Measurements from ENCODE around the gene VANGL2. TPM values are rescaled to one million over a fixed set of nuclear protein-coding genes. Genes with fewer than 3 reads are reported as not detected.

The VANGL2 gene
- polyA plus RNA-seq, 2 of the 4 experiments (the other 2 are of a cell fraction), result 3.9 to 4.1 TPM

DNA sequence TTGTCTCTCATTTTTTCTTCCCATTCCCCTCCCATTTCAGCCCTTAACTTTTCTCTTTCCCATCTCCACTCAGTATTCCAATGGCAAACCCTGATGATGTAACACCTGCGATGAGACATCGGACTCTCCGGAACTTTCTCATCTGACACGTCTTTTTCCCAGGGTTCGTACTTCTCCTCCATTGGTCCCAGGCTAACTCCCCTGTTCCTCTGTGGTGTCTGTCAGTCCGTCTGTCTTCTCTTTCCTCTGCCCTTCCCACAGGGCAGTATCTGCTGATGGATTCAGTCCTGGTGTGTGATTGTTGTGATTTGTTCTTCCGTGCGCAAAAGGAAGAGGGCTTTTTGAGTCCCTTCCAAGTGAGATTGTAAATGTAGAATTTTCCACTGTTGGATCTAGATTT, 27.7 kb downstream of the VANGL2 start:
- FAIRE-seq (no peak), DNase-seq (ENCODE audit: low read depth in 1 of 2, low spot score in 1 of 2) (no peak), ATAC-seq (no peak)
- ChIA-PET CTCF (interaction anchor here (0.6 to 7.1 kb wide), 18 partner anchors 9 to 212 kb away, joined by 3 to 115 read pairs (median 4); no protein-coding TSS in a partner anchor), POLR2A (no interaction called here)
- no peaks in the 10 kb centered on the region for H3K9me3 ChIP-seq
- no peak overlapping the region for H3K4me2 ChIP-seq
- no peaks in the 10 kb centered on the region for H3K4me1 ChIP-seq
- H3K4me3 ChIP-seq, result no peak overlapping the region
- 82% methylated on average over 8 of the region's 8 CpGs for WGBS (ENCODE audit: missing lambda C conversion rate)
- H3K27ac ChIP-seq, result no peak overlapping the region
- TF ChIP-seq, protein P1, sequence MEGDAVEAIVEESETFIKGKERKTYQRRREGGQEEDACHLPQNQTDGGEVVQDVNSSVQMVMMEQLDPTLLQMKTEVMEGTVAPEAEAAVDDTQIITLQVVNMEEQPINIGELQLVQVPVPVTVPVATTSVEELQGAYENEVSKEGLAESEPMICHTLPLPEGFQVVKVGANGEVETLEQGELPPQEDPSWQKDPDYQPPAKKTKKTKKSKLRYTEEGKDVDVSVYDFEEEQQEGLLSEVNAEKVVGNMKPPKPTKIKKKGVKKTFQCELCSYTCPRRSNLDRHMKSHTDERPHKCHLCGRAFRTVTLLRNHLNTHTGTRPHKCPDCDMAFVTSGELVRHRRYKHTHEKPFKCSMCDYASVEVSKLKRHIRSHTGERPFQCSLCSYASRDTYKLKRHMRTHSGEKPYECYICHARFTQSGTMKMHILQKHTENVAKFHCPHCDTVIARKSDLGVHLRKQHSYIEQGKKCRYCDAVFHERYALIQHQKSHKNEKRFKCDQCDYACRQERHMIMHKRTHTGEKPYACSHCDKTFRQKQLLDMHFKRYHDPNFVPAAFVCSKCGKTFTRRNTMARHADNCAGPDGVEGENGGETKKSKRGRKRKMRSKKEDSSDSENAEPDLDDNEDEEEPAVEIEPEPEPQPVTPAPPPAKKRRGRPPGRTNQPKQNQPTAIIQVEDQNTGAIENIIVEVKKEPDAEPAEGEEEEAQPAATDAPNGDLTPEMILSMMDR (IDR thresholded peaks at IDR 0.05), result no peak
- no peak for TF ChIP-seq ZC3H11A (IDR thresholded peaks at IDR 0.05)
- TF ChIP-seq, protein P2, sequence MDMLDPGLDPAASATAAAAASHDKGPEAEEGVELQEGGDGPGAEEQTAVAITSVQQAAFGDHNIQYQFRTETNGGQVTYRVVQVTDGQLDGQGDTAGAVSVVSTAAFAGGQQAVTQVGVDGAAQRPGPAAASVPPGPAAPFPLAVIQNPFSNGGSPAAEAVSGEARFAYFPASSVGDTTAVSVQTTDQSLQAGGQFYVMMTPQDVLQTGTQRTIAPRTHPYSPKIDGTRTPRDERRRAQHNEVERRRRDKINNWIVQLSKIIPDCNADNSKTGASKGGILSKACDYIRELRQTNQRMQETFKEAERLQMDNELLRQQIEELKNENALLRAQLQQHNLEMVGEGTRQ (IDR thresholded peaks at IDR 0.05), result no peak
- TF ChIP-seq RCOR1 (IDR thresholded peaks at IDR 0.05; ENCODE audit: low read depth, low read length), result no peak
- no peak for TF ChIP-seq FOSL2 (IDR thresholded peaks at IDR 0.05)
- no peak for TF ChIP-seq FOSL2 (CRISPR knock-in tag; IDR thresholded peaks at IDR 0.05)
- no peak for TF ChIP-seq MAZ (IDR thresholded peaks at IDR 0.05; ENCODE audit: borderline replicate concordance, low read depth, low read length)
- no peak for TF ChIP-seq RNF2 (IDR thresholded peaks at IDR 0.05; ENCODE audit: borderline replicate concordance, low read depth)
- TF ChIP-seq HDAC2 (IDR thresholded peaks at IDR 0.05), result no peak
- TF ChIP-seq, protein P3, sequence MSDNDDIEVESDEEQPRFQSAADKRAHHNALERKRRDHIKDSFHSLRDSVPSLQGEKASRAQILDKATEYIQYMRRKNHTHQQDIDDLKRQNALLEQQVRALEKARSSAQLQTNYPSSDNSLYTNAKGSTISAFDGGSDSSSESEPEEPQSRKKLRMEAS (IDR thresholded peaks at IDR 0.05), result no peak
- TF ChIP-seq NR3C1 (IDR thresholded peaks at IDR 0.05), result no peak
- TF ChIP-seq, protein P4, sequence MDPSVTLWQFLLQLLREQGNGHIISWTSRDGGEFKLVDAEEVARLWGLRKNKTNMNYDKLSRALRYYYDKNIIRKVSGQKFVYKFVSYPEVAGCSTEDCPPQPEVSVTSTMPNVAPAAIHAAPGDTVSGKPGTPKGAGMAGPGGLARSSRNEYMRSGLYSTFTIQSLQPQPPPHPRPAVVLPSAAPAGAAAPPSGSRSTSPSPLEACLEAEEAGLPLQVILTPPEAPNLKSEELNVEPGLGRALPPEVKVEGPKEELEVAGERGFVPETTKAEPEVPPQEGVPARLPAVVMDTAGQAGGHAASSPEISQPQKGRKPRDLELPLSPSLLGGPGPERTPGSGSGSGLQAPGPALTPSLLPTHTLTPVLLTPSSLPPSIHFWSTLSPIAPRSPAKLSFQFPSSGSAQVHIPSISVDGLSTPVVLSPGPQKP (IDR thresholded peaks at IDR 0.05; ENCODE audit: low read depth, low read length), result no peak
- TF ChIP-seq CBX8 (IDR thresholded peaks at IDR 0.05), result no peak
- TF ChIP-seq HOXA7 (CRISPR knock-in tag; IDR thresholded peaks at IDR 0.05), result no peak
- no peak for TF ChIP-seq BHLHE40 (IDR thresholded peaks at IDR 0.05; ENCODE audit: low read depth, low read length)

DNA sequence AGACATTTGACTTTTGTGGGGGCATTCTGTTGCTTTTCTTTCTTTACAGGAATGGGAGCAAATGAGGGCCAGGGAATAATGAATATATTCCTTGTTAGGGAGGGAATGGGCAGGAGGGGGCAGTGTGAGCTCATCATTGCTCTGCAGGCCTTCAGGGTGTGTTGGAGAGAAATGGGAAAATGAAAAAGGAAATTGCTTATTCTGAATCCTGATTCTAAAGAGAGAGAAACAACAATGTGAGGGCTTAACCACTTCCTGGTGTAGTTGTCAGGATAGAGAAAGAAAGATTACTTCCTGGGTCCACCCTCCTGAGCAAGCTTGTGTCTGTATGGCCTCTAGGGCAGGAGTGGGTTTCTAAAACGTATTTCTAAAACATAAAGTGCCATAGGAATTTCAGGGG, 28.3 kb downstream of the VANGL2 start:
- no peak for FAIRE-seq
- peak; percentile 71 to 94; a peak in 5 of 6 replicates for ATAC-seq
- POLR2A ChIA-PET, result no interaction called here
- Histone ChIP-seq H3K4me1 (no peaks in the 10 kb centered on the region), H3K9me3 (no peaks in the 10 kb centered on the region), H3K27ac (0 out of 6 replicates have a peak overlapping the region, but pooled peaks of 1 of the 2 experiments have one; percentile 30), H3K4me3 (no peak overlapping the region), H3K4me2 (no peak overlapping the region)
- CTCF ChIA-PET, result interaction anchor here (0.7 to 7.1 kb wide), 20 partner anchors 9 to 523 kb away, joined by 3 to 115 read pairs (median 4); no protein-coding TSS in a partner anchor
- TF ChIP-seq RNF2 (IDR thresholded peaks at IDR 0.05; ENCODE audit: borderline replicate concordance, low read depth) (no peak), RAD21 (conservative IDR thresholded peaks at IDR 0.05 in 1 of 2, IDR thresholded peaks at IDR 0.05 in 1 of 2) (peak; percentile 95 to 97), TP53 (CRISPR knock-in tag; IDR thresholded peaks at IDR 0.05) (no peak), SMC3 (IDR thresholded peaks at IDR 0.05) (peak; percentile 96), HOXA7 (CRISPR knock-in tag; IDR thresholded peaks at IDR 0.05) (no peak), NFE2L2 (conservative IDR thresholded peaks at IDR 0.05; ENCODE audit: low read length) (no peak), POLR2A (IDR thresholded peaks at IDR 0.05; ENCODE audit: low read length) (no peak), RARB (CRISPR knock-in tag; IDR thresholded peaks at IDR 0.05) (no peak)
- TF ChIP-seq, protein P5, sequence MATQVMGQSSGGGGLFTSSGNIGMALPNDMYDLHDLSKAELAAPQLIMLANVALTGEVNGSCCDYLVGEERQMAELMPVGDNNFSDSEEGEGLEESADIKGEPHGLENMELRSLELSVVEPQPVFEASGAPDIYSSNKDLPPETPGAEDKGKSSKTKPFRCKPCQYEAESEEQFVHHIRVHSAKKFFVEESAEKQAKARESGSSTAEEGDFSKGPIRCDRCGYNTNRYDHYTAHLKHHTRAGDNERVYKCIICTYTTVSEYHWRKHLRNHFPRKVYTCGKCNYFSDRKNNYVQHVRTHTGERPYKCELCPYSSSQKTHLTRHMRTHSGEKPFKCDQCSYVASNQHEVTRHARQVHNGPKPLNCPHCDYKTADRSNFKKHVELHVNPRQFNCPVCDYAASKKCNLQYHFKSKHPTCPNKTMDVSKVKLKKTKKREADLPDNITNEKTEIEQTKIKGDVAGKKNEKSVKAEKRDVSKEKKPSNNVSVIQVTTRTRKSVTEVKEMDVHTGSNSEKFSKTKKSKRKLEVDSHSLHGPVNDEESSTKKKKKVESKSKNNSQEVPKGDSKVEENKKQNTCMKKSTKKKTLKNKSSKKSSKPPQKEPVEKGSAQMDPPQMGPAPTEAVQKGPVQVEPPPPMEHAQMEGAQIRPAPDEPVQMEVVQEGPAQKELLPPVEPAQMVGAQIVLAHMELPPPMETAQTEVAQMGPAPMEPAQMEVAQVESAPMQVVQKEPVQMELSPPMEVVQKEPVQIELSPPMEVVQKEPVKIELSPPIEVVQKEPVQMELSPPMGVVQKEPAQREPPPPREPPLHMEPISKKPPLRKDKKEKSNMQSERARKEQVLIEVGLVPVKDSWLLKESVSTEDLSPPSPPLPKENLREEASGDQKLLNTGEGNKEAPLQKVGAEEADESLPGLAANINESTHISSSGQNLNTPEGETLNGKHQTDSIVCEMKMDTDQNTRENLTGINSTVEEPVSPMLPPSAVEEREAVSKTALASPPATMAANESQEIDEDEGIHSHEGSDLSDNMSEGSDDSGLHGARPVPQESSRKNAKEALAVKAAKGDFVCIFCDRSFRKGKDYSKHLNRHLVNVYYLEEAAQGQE (IDR thresholded peaks at IDR 0.05), result no peak
- TF ChIP-seq, protein P4 (IDR thresholded peaks at IDR 0.05; ENCODE audit: low read depth, low read length), result no peak
- TF ChIP-seq, protein P6, sequence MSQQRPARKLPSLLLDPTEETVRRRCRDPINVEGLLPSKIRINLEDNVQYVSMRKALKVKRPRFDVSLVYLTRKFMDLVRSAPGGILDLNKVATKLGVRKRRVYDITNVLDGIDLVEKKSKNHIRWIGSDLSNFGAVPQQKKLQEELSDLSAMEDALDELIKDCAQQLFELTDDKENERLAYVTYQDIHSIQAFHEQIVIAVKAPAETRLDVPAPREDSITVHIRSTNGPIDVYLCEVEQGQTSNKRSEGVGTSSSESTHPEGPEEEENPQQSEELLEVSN (IDR thresholded peaks at IDR 0.05; ENCODE audit: borderline replicate concordance, low read depth), result no peak
- TF ChIP-seq, protein P1 (IDR thresholded peaks at IDR 0.05), result peak; percentile 90
- DNase-seq (ENCODE audit: low read depth in 1 of 2, low spot score in 1 of 2), result peak; percentile 55 to 64
- 85% methylated on average over 1 of the region's 1 CpG for WGBS (ENCODE audit: missing lambda C conversion rate)

Data from A549 (cell line).